Duodenal mucosa (tissue), 2 donors: ENCODE results near the gene CNTN1.

ENCODE experiments used
- H3K27ac ChIP-seq: one replicate; pipeline ENCODE4 v1.7.0; 2013; ENCODE audit warnings: low read depth, low read length
- H3K27me3 ChIP-seq, 2 donors: one replicate each; pipeline ENCODE4 v1.7.0; 2013; ENCODE audit warnings: low read length in 2 of 2, control low read depth in 1 of 2; ENCODE audit not compliant: insufficient read depth in 2 of 2, control insufficient read depth in 1 of 2
- H3K36me3 ChIP-seq, 2 donors: one replicate each; pipeline ENCODE4 v1.7.0; 2013; ENCODE audit warnings: low read length in 2 of 2, control low read depth in 1 of 2; ENCODE audit not compliant: insufficient read depth in 2 of 2, control insufficient read depth in 1 of 2
- H3K4me1 ChIP-seq, 2 donors: one replicate each; pipeline ENCODE4 v1.7.0; 2013; ENCODE audit warnings: low read length in 2 of 2, control low read depth in 1 of 2; ENCODE audit not compliant: insufficient read depth in 2 of 2, control insufficient read depth in 1 of 2
- H3K4me3 ChIP-seq, 2 donors: one replicate each; pipeline ENCODE4 v1.7.0; 2013; ENCODE audit warnings: low read length in 2 of 2, low read depth in 1 of 2
- H3K9ac ChIP-seq, 2 donors: one replicate each; pipeline ENCODE4 v1.7.0; 2013; ENCODE audit warnings: low read length in 2 of 2, low read depth in 1 of 2
- H3K9me3 ChIP-seq, 2 donors: one replicate each; pipeline ENCODE4 v1.7.0; 2013; ENCODE audit warnings: low read length in 2 of 2, control low read depth in 1 of 2; ENCODE audit not compliant: control insufficient read depth in 1 of 2

Gene CNTN1

DNA sequence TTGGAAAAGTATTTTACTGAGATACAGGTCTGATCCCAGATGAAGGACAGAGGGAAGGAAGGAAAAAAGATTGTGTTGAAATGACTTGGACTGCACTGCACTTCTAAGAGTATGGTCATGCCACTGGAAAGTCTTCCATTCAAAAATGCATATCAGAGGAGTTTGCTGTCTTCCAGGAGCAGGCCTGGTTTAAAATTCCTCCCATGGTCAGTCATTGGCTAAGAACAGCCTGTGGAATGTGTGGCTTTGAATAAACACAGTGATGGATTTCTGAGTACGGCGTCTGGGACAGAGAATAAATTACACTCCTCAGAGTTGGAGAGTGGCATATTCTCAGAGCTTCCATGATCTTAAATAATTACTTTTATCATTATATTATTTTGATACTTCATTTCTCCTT, 250.1 kb downstream of the CNTN1 start:
- Histone ChIP-seq H3K36me3 (no peaks in the 10 kb centered on the region), H3K27me3 (no peaks in the 10 kb centered on the region), H3K9me3 (no peaks in the 10 kb centered on the region), H3K4me3 (no peak overlapping the region), H3K4me1 (no peaks in the 10 kb centered on the region), H3K27ac (no peak overlapping the region), H3K9ac (no peak overlapping the region)

DNA sequence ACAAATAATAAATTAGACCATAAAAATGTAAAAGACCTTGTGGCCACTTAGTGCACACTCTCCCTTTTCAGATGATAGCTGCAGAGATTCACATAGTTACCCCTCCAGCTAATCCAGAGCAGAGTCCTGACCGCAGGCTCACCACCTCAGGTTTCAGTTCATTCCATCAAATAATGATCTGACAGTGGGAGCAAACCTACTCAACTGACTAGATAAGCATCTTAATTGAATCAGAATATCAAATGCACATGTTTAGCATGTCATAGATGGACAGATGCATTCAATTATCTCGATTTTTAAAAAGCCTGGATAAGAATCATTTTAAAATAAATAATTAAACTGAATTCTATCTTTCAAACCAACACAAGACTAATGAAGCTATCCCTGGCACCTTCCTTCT, 253.5 kb downstream of the CNTN1 start:
- H3K9me3 ChIP-seq, result no peaks in the 10 kb centered on the region
- H3K9ac ChIP-seq, result no peak overlapping the region
- no peaks in the 10 kb centered on the region for H3K36me3 ChIP-seq
- no peak overlapping the region for H3K4me3 ChIP-seq
- H3K27ac ChIP-seq, result no peak overlapping the region
- H3K27me3 ChIP-seq, result no peaks in the 10 kb centered on the region
- no peaks in the 10 kb centered on the region for H3K4me1 ChIP-seq

DNA sequence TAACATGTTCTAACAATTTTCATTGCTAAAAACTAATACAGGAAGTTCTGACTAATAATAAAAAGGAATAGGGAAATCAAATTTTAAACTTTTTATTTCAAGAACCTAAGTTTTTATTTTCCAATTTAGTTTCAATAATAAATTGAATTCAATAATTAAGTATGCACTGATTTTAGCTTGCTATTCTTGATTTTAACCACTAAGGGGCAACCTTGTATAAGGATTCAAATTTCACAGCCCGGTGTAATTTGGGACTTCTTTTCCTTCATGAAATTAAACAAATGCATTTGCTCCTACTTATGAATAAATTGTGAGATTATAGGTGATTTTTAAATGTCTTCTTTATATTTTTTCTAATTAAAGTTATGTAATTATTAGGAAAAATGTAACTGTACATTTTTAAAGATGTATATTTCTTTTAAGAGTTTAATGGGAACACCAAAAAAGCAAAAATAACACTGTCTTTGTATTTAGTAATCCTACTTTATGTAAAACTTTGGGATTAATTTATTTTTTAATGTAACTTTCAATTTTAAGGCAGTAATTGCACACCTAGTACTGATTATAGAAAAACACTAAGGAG, 254.5 kb downstream of the CNTN1 start:
- Histone ChIP-seq H3K9me3 (no peaks in the 10 kb centered on the region), H3K9ac (no peak overlapping the region)

DNA sequence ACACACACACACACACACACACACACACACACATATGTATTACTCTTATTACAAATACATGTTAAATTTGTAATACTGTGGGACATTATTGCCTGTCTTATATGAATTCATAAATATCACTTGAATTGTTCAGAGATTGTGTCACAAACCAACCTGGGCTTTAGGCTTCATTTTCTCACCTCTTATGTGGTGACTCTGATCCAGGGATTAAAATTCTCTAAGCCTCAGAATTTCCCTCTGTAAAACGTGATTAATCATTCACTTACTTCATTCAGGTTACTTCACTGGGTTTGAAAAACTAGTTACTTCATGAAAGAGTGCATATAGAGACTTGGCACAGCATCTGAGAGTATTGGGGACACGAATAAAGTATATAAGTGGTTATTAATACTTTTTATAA, 255.6 kb downstream of the CNTN1 start:
- Histone ChIP-seq H3K9me3 (no peaks in the 10 kb centered on the region), H3K9ac (no peak overlapping the region), H3K27ac (no peak overlapping the region), H3K36me3 (no peaks in the 10 kb centered on the region), H3K4me1 (no peaks in the 10 kb centered on the region), H3K27me3 (no peaks in the 10 kb centered on the region), H3K4me3 (no peak overlapping the region)

More for the DNA sequence above, 254.5 kb downstream of the CNTN1 start:
- H3K27ac ChIP-seq, result no peak overlapping the region
- no peak overlapping the region for H3K4me3 ChIP-seq
- H3K36me3 ChIP-seq, result no peaks in the 10 kb centered on the region
- H3K4me1 ChIP-seq, result no peaks in the 10 kb centered on the region
- no peaks in the 10 kb centered on the region for H3K27me3 ChIP-seq

DNA sequence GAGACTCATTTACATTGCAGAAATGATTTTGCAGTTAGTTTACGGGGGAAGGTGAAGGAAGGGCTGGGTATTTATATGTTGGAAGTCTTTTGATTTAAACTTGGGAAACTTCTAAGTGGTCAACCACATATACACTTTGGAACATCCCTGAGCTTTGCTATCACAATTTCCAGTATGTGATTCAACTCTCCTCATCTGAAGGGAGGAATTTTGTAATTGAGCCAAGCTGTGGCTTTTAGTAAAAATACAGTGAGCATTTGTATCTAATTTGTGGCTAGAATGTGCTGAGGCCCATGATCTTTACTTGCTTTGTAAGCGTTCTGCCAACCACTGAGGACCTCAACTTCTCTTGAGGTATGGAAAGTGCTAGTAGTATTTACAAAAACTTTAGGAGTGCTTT, 260.8 kb downstream of the CNTN1 start:
- Histone ChIP-seq H3K4me1 (no peaks in the 10 kb centered on the region), H3K9ac (no peak overlapping the region), H3K36me3 (no peaks in the 10 kb centered on the region), H3K9me3 (no peaks in the 10 kb centered on the region), H3K4me3 (no peak overlapping the region), H3K27me3 (no peaks in the 10 kb centered on the region), H3K27ac (no peak overlapping the region)

DNA sequence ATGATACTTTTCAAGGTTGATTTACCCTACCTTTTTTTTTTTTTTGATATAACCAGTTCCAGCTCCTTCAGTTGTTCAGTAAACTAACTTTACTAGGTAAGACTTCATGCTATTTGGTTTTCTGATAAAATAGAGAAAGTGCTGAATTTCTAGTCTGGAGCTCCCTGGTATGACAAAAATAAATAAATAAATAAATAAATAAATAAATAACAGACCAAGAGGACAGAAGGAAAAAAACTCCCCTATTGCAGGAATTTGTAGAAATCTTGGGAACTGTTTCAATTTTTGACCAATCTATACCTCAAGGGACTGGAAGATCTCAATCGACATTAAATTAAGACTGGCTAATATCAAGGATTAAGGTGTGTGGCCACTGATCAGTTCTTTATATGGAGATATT, 265.2 kb downstream of the CNTN1 start:
- Histone ChIP-seq H3K27me3 (no peaks in the 10 kb centered on the region), H3K4me1 (no peaks in the 10 kb centered on the region), H3K27ac (no peak overlapping the region), H3K9ac (no peak overlapping the region), H3K9me3 (no peaks in the 10 kb centered on the region), H3K4me3 (no peak overlapping the region), H3K36me3 (no peaks in the 10 kb centered on the region)

DNA sequence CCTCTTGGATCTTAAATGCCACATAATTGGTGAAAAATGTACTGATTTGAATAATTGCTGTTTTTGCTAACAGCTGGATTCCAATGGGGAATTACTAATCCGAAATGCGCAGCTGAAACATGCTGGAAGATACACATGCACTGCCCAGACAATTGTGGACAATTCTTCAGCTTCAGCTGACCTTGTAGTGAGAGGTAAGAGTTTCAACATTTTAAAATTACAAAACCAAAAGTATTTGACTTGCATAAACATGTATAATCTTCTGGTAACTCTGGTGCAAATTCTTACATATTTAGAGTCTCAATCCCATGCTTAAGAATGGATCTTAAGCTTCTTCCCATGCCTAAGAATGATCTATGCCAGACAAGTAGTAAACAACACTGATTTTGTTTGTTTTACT, 266.8 kb downstream of the CNTN1 start:
- Histone ChIP-seq H3K27me3 (no peaks in the 10 kb centered on the region), H3K36me3 (no peaks in the 10 kb centered on the region), H3K4me1 (no peaks in the 10 kb centered on the region), H3K27ac (no peak overlapping the region), H3K9ac (no peak overlapping the region), H3K9me3 (no peaks in the 10 kb centered on the region), H3K4me3 (no peak overlapping the region)

DNA sequence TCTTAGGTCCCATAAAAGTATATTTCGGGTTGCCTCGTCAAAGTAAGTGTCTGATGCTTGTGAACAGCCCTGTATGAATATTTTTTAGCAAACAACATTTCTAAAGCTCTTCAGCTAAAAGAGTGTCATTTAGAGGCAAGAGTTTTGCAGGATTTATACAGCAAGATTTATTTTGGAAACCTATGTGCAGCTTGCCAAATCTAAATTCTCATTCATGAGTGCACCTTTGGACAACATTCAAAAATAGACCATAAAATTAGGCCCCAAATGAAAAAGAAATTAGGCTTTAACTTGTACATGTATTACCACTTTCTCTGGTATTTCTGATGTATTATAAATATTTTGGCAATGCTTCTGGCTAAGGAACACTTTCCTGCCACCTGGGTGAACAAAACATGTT, 271.5 kb downstream of the CNTN1 start:
- no peak overlapping the region for H3K4me3 ChIP-seq
- no peak overlapping the region for H3K27ac ChIP-seq
- H3K27me3 ChIP-seq, result no peaks in the 10 kb centered on the region
- H3K36me3 ChIP-seq, result no peaks in the 10 kb centered on the region
- H3K9me3 ChIP-seq, result no peaks in the 10 kb centered on the region
- H3K9ac ChIP-seq, result no peak overlapping the region
- no peaks in the 10 kb centered on the region for H3K4me1 ChIP-seq

DNA sequence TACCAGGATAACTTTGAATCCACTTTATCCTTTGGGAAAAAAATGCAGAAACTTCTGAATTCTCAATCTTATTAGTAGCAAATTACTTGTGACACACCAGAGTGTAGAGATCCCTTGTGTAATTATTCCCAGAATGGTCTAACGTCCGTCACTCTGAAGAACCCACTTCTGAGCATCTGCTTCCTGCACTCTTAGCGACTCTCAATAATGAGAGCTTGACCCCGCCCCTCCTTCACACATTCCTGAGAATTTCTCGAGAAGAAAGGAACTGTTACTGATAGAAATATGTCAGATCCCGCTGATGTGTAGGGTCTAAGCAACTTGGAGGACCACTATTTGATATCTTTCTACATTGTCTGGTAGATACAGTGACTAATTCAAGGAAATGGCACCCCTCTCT, 277.6 kb downstream of the CNTN1 start:
- Histone ChIP-seq H3K9me3 (no peaks in the 10 kb centered on the region), H3K27ac (no peak overlapping the region), H3K36me3 (no peaks in the 10 kb centered on the region), H3K4me3 (no peak overlapping the region), H3K4me1 (no peaks in the 10 kb centered on the region), H3K9ac (no peak overlapping the region), H3K27me3 (no peaks in the 10 kb centered on the region)

DNA sequence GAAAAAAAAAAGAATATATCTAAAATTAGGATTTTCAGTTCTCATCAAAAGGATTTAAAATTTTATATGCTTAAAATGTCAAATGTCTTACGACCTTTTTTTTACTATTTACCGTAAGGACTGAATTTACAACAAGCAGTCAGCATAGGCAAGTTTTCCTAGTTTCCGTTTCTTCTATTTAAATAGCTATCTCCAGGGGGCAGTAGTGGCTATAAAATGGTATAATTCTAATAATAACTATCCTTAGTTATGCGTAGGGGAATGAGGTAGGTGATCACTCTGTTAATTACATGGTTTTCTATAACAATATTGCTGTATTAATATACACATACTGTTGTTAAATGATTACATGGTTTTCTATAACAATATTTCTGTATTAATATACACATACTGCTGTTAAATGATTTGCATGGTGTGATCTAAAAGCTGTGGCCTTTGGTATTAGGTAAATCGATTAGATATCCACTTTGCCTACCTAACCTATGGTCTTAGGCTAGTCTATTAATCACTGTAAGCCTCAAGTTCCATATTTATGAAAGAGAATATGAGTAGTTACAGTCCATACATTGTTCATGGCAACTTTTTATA, 278.2 kb downstream of the CNTN1 start:
- Histone ChIP-seq H3K27ac (no peak overlapping the region), H3K9ac (no peak overlapping the region), H3K27me3 (no peaks in the 10 kb centered on the region), H3K4me1 (no peaks in the 10 kb centered on the region), H3K9me3 (no peaks in the 10 kb centered on the region), H3K36me3 (no peaks in the 10 kb centered on the region), H3K4me3 (no peak overlapping the region)

DNA sequence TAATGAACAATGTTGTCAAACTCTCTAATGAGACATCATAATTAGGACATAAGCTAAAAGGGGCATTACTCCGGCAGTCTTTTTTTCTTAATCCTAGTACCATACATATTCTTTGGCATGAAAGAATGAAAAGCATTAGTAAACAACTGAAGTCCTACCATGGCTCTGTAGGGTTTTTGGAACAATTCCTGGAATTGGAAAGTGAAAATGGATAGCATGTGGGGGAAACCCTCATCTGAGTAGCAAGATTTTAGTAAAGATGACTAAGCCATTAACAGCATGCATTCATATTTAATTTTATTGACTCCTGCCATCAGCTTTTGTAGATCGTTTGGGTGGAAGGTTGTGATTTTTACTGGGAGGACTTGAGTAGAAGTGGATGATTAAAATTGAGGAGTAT, 279.7 kb downstream of the CNTN1 start:
- Histone ChIP-seq H3K9me3 (no peaks in the 10 kb centered on the region), H3K36me3 (no peaks in the 10 kb centered on the region), H3K4me1 (no peaks in the 10 kb centered on the region), H3K4me3 (no peak overlapping the region), H3K27me3 (no peaks in the 10 kb centered on the region), H3K9ac (no peak overlapping the region), H3K27ac (no peak overlapping the region)
